ENCODE results near the gene AFAP1. TPM values are rescaled to one million over a fixed set of nuclear protein-coding genes. Genes with fewer than 3 reads are reported as not detected.

AFAP1 gene
- total and polyA plus RNA-seq, 2 donors (not counting 1 experiment from before 2014, with no cell fraction given): 0.03 to 0.44 TPM

GRCh38 chr4:7808181-7808580 is 131.5 kb downstream of the AFAP1 start:
- H2AFZ ChIP-seq (ENCODE audit: insufficient read depth, low read depth, low read length, poor library complexity, severe bottlenecking): no peak overlapping the region
- intact Hi-C loops (cut with micrococcal nuclease): no loop called here
- no peaks in the 10 kb centered on the region for H3K9me3 ChIP-seq (ENCODE audit: control extremely low read depth in 1 of 3, control insufficient read depth in 2 of 3, insufficient read depth in 1 of 3, low read length in 2 of 3)
- H3K4me2 ChIP-seq (replicated peaks; ENCODE audit: low read depth, low read length, poor library complexity, severe bottlenecking): no peak overlapping the region
- no peak for DNase-seq
- Mint-ChIP-seq H3K9me3 (ENCODE audit: insufficient read depth) (no peaks in the 10 kb centered on the region), H3K27me3 (peaks cover 29% of the 10 kb centered on the region), H3K27ac (no peak overlapping the region), H3K4me3 (no peak overlapping the region), H3K4me1 (no peaks in the 10 kb centered on the region)
- H3K27ac ChIP-seq (ENCODE audit: low read length in 2 of 2): no peak overlapping the region
- H4K20me1 ChIP-seq (ENCODE audit: control insufficient read depth, insufficient read depth, low read length, poor library complexity, severe bottlenecking): no peaks in the 10 kb centered on the region
- H3K4me3 ChIP-seq (ENCODE audit: control extremely low read depth in 1 of 5, extremely low read depth in 1 of 5, insufficient read depth in 1 of 5, low read depth in 2 of 5, low read length in 4 of 5): no peak overlapping the region
- no peaks in the 10 kb centered on the region for H3K36me3 ChIP-seq (replicated peaks in 1 of 2; ENCODE audit: control extremely low read depth in 1 of 2, control insufficient read depth in 1 of 2, extremely low read depth in 1 of 2, insufficient read depth in 2 of 2, low read length in 1 of 2)
- ChIA-PET CTCF (interaction anchor here (0.6 to 2.0 kb wide), 4 partner anchors 9 to 595 kb away, joined by 3 to 4 read pairs (median 4); no protein-coding TSS in a partner anchor), POLR2A (no interaction called here)
- TF ChIP-seq CTCF (IDR thresholded peaks at IDR 0.05) (no peak), EZH2 (IDR thresholded peaks at IDR 0.05; ENCODE audit: borderline replicate concordance, insufficient read depth, low read depth, low read length, poor library complexity, severe bottlenecking) (no peak)
- no peak overlapping the region for H3K9ac ChIP-seq (ENCODE audit: low read length)
- WGBS (ENCODE audit: insufficient coverage): 79% methylated on average over 4 of the region's 8 CpGs
- H3K79me2 ChIP-seq (ENCODE audit: control insufficient read depth, insufficient read depth, low read length): no peaks in the 10 kb centered on the region
- H3K4me1 ChIP-seq (ENCODE audit: control insufficient read depth in 2 of 2, insufficient read depth in 2 of 2, low read length in 2 of 2): no peaks in the 10 kb centered on the region
- no peak for ATAC-seq (ENCODE audit: low read depth)
- H3K27me3 ChIP-seq (replicated peaks in 1 of 4; ENCODE audit: control extremely low read depth in 1 of 4, control insufficient read depth in 3 of 4, insufficient read depth in 4 of 4, low read length in 3 of 4): peaks cover 0 to 2% (median 0%) of the 10 kb centered on the region in 4 experiments

- H3K4me3 ChIP-seq (ENCODE audit: control extremely low read depth in 1 of 5, extremely low read depth in 1 of 5, insufficient read depth in 1 of 5, low read depth in 2 of 5, low read length in 4 of 5): no peak overlapping the region
- H3K9me3 ChIP-seq (ENCODE audit: control extremely low read depth in 1 of 3, control insufficient read depth in 2 of 3, insufficient read depth in 1 of 3, low read length in 2 of 3): no peaks in the 10 kb centered on the region
- no peak overlapping the region for H3K27ac Mint-ChIP-seq
- ATAC-seq (ENCODE audit: low read depth): no peak
- no peak overlapping the region for H2AFZ ChIP-seq (ENCODE audit: insufficient read depth, low read depth, low read length, poor library complexity, severe bottlenecking)
- no peaks in the 10 kb centered on the region for H3K9me3 Mint-ChIP-seq (ENCODE audit: insufficient read depth)
- ChIA-PET CTCF (interaction anchor here (0.6 to 2.0 kb wide), 2 partner anchors 8 to 16 kb away, joined by 3 to 4 read pairs; no protein-coding TSS in a partner anchor), POLR2A (no interaction called here)
- no peaks in the 10 kb centered on the region for H4K20me1 ChIP-seq (ENCODE audit: control insufficient read depth, insufficient read depth, low read length, poor library complexity, severe bottlenecking)
- no peak for TF ChIP-seq CTCF (IDR thresholded peaks at IDR 0.05)
- TF ChIP-seq EZH2 (IDR thresholded peaks at IDR 0.05; ENCODE audit: borderline replicate concordance, insufficient read depth, low read depth, low read length, poor library complexity, severe bottlenecking): no peak
- no peak for DNase-seq
- no peaks in the 10 kb centered on the region for H3K4me1 ChIP-seq (ENCODE audit: control insufficient read depth in 2 of 2, insufficient read depth in 2 of 2, low read length in 2 of 2)
- no peak overlapping the region for H3K9ac ChIP-seq (ENCODE audit: low read length)
- H3K27me3 Mint-ChIP-seq: peaks cover 28% of the 10 kb centered on the region
- H3K4me1 Mint-ChIP-seq: no peaks in the 10 kb centered on the region
- H3K36me3 ChIP-seq (replicated peaks in 1 of 2; ENCODE audit: control extremely low read depth in 1 of 2, control insufficient read depth in 1 of 2, extremely low read depth in 1 of 2, insufficient read depth in 2 of 2, low read length in 1 of 2): no peaks in the 10 kb centered on the region
- H3K27ac ChIP-seq (ENCODE audit: low read length in 2 of 2): no peak overlapping the region
- intact Hi-C loops (cut with micrococcal nuclease): no loop called here
- no peak overlapping the region for H3K4me3 Mint-ChIP-seq
- H3K4me2 ChIP-seq (replicated peaks; ENCODE audit: low read depth, low read length, poor library complexity, severe bottlenecking): no peak overlapping the region
- no peaks in the 10 kb centered on the region for H3K79me2 ChIP-seq (ENCODE audit: control insufficient read depth, insufficient read depth, low read length)
- H3K27me3 ChIP-seq (replicated peaks in 1 of 4; ENCODE audit: control extremely low read depth in 1 of 4, control insufficient read depth in 3 of 4, insufficient read depth in 4 of 4, low read length in 3 of 4): peaks cover 0 to 2% (median 0%) of the 10 kb centered on the region in 4 experiments
- WGBS (ENCODE audit: insufficient coverage): 68% methylated on average over 7 of the region's 12 CpGs
Measured at GRCh38 chr4:7807351-7807921, 132.2 kb downstream of the AFAP1 start.

All from B cell (primary cell).